ENCODE results near the gene ERCC6L.

Gene ERCC6L

DNA sequence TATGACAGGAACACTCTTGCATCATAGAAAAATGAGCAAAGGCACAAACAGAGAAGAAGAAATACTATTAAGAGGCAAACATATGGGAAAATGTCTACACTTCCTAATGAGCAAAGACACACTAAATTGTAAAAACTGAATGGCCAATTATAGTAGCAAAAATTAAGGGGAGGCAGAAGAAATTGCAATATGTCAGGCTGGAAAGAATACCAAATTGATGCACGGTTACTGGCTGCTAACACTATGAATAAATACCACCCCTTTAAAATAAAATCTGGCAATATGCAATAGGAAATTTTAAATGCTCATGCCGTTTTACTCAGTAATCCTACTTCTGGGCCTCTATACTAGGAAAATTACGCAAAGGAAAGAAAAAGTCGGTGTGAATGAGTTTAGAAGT, 73.3 kb downstream of the ERCC6L start:
- DNase-seq = no peak

DNA sequence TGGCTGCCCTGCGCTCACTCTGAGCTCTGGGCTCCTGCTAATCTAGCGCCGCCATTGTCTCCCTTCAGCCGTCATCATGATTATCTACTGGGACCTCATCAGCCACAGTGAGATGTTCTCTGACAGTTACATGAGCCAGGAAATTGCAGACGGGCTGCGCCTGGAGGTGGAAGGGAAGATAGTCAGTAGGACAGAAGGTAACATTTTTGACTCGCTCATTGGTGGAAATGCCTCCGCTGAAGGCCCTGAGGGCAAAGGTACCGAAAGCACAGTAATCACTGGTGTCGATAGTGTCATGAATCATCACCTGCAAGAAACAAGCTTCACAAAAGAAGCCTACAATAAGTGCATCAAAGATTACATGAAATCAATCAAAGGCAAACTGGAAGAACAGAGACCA, 79.1 kb downstream of the ERCC6L start:
- no peak for DNase-seq

DNA sequence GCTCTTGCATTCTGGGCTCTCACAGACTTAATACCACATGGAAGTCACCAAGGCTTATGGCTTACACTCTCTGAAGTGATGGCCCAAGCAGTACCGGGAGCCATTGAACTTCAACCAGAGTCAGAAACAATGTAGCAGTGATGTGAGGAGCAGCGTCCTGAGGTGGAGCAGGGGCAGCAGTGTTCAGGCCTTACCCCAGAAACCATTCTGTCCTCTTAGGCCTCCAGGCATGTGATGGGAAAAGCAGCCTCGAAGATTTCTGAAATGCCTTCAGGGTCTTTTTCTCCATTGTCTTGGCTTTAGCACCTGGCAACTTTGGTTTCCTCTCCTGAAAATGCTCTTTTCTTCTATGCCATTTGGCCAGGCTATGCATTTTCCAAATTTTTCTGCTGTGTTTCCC, 80.1 kb downstream of the ERCC6L start:
- DNase-seq = no peak
